GM23338 (cell line): ENCODE results near the gene TP73.

Experiments used
- CREB1 ChIP-seq: fragments of 250-450 bp; sonication (Bioruptor Pico); IDR thresholded peaks from 2 replicates; pipeline ENCODE4 v1.5.0; 2020; ENCODE audit warnings: low read depth, mild to moderate bottlenecking, moderate library complexity
- EZH2 ChIP-seq: fragments of 200-600 bp; sonication (generic); IDR thresholded peaks from one replicate; pipeline ENCODE4 v1.8.0; 2017; ENCODE audit warnings: antibody characterized with exemption, mild to moderate bottlenecking, low read depth; ENCODE audit not compliant: unreplicated experiment
- EZH2phosphoT487 ChIP-seq: fragments of 200-600 bp; sonication (generic); IDR thresholded peaks from one replicate; pipeline ENCODE4 v1.8.1; 2018; ENCODE audit warnings: antibody characterized with exemption; ENCODE audit not compliant: unreplicated experiment
- JUNB ChIP-seq: IDR thresholded peaks from one replicate; pipeline ENCODE4 v1.6.1; 2016; ENCODE audit warnings: antibody characterized with exemption; ENCODE audit not compliant: unreplicated experiment
- POLR2AphosphoS5 ChIP-seq: IDR thresholded peaks from 2 replicates; pipeline ENCODE4 v1.6.1; 2016; ENCODE audit warnings: antibody characterized with exemption, low read depth
- REST ChIP-seq: IDR thresholded peaks from one replicate; pipeline ENCODE4 v1.6.1; 2018; ENCODE audit warnings: antibody characterized with exemption; ENCODE audit not compliant: unreplicated experiment
- STAT1 ChIP-seq: IDR thresholded peaks from one replicate; pipeline ENCODE4 v1.6.1; 2016; ENCODE audit warnings: antibody characterized with exemption; ENCODE audit not compliant: unreplicated experiment
- ZNF114 ChIP-seq: fragments of 250-450 bp; sonication (Bioruptor Pico); IDR thresholded peaks from 2 replicates; pipeline ENCODE4 v1.5.0; 2020; ENCODE audit warnings: mild to moderate bottlenecking, moderate library complexity
- ZNF331 ChIP-seq: fragments of 250-450 bp; sonication (Bioruptor Pico); IDR thresholded peaks from 2 replicates; pipeline ENCODE4 v1.5.0; 2020; ENCODE audit warnings: low read depth, mild to moderate bottlenecking, moderate library complexity
- TF ChIP-seq, protein P1 (sequence below), 2 experiments: fragments of 200-600 bp in 1 of 2; sonication (generic) in 1 of 2; conservative IDR thresholded peaks; 2 replicates each; pipeline versions ENCODE4 v1.5.1 to v1.6.1; 2016 to 2017; ENCODE audit warnings: antibody characterized with exemption in 2 of 2, low read depth in 2 of 2, mild to moderate bottlenecking in 2 of 2, moderate library complexity in 1 of 2

DNA sequence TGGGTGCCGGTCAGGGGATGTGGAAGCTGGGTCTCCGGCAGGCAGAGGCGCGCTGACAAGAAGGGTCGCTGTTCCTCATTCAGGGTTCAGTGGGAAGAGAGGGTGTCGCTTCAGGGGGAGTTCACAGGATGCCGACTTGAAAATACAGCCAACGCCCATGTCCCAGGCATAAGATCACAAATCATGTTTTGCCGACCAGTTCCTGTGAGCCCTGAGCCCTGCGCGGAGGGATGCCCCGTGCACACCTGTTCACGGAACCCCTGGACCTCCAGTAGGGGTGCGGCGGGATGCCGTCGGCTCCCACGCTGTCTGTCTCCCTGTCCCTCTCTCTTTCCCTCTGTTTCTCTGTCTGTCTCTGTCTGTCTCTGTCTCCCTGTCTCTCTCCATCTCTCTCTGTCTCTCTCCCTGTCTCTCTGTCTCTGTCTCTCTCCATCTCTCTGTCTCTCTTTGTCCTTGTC, 26.8 kb downstream of the TP73 start:
- TF ChIP-seq POLR2AphosphoS5 (no peak), EZH2phosphoT487 (no peak), EZH2 (no peak), REST (no peak), CREB1 (CRISPR knock-in tag) (no peak), STAT1 (no peak), ZNF331 (CRISPR knock-in tag) (no peak), JUNB (no peak), ZNF114 (no peak)
- TF ChIP-seq, protein P1, sequence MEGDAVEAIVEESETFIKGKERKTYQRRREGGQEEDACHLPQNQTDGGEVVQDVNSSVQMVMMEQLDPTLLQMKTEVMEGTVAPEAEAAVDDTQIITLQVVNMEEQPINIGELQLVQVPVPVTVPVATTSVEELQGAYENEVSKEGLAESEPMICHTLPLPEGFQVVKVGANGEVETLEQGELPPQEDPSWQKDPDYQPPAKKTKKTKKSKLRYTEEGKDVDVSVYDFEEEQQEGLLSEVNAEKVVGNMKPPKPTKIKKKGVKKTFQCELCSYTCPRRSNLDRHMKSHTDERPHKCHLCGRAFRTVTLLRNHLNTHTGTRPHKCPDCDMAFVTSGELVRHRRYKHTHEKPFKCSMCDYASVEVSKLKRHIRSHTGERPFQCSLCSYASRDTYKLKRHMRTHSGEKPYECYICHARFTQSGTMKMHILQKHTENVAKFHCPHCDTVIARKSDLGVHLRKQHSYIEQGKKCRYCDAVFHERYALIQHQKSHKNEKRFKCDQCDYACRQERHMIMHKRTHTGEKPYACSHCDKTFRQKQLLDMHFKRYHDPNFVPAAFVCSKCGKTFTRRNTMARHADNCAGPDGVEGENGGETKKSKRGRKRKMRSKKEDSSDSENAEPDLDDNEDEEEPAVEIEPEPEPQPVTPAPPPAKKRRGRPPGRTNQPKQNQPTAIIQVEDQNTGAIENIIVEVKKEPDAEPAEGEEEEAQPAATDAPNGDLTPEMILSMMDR (conservative IDR thresholded peaks at IDR 0.05; ENCODE audit: low read depth in 2 of 2): no peak
